OCI-LY3 (cell line): Measurements from ENCODE around the gene LRPAP1.
"Not testable (repeated sequence)": the region's sequence is repeated elsewhere in the genome, so short reads cannot be mapped to it uniquely, and the experiment has no call there.

Experiments
- H2AFZ ChIP-seq: fragments of 200-600, 300-600 bp; shearing (Covaris generic); 2 replicates; pipeline ENCODE4 v1.6.0; 2014; ENCODE audit warnings: antibody characterized with exemption, low read depth, low read length
- H3K27ac ChIP-seq: fragments of 200-600, 300-600 bp; sonication (generic); 2 replicates; pipeline ENCODE4 v1.5.1; 2014; ENCODE audit warnings: mild to moderate bottlenecking, low read length, moderate library complexity, mixed read lengths
- H3K27me3 ChIP-seq: fragments of 200-600, 300-600 bp; sonication (generic); 2 replicates; pipeline ENCODE4 v1.6.1; 2014; ENCODE audit warnings: low read depth, low read length, mixed read lengths
- H3K36me3 ChIP-seq: fragments of 200-600, 300-600 bp; sonication (generic); replicated peaks from 2 replicates; pipeline ENCODE3; 2014; ENCODE audit warnings: low read depth, low read length, mixed read lengths
- H3K4me1 ChIP-seq: fragments of 300-600, 200-600 bp; sonication (generic); 2 replicates; pipeline ENCODE4 v1.6.1; 2014; ENCODE audit warnings: low read length, mixed read lengths
- H3K4me2 ChIP-seq: fragments of 200-600, 300-600 bp; sonication (generic); 2 replicates; pipeline ENCODE4 v1.6.1; 2014; ENCODE audit warnings: low read length, mixed read lengths
- H3K4me3 ChIP-seq: fragments of 300-600, 200-600 bp; sonication (generic); 2 replicates; pipeline ENCODE4 v1.5.1; 2014; ENCODE audit warnings: antibody characterized with exemption, mild to moderate bottlenecking, low read length, moderate library complexity
- H3K79me2 ChIP-seq: fragments of 300-600, 200-600 bp; shearing (Covaris generic); 2 replicates; pipeline ENCODE4 v1.6.1; 2014; ENCODE audit warnings: mild to moderate bottlenecking, low read length, mixed read lengths
- H3K9ac ChIP-seq: fragments of 300-600, 200-600 bp; shearing (Covaris generic); 2 replicates; pipeline ENCODE4 v1.6.0; 2014; ENCODE audit warnings: mild to moderate bottlenecking, low read length, moderate library complexity
- H3K9me3 ChIP-seq: fragments of 200-600, 300-600 bp; shearing (Covaris generic); 2 replicates; pipeline ENCODE4 v1.6.1; 2014; ENCODE audit warnings: low read length, mixed read lengths; ENCODE audit not compliant: insufficient read depth
- H4K20me1 ChIP-seq: fragments of 200-600, 300-600 bp; sonication (generic); 2 replicates; pipeline ENCODE4 v1.6.1; 2016; ENCODE audit warnings: low read length, mixed read lengths; ENCODE audit not compliant: insufficient read depth
- CTCF ChIP-seq: fragments of 200-600, 300-600 bp; sonication (generic); IDR thresholded peaks from 2 replicates; pipeline ENCODE4 v1.5.1; 2014; ENCODE audit warnings: antibody characterized with exemption, low read length, low read depth
- EZH2phosphoT487 ChIP-seq: fragments of 200-600 bp; shearing (Covaris generic); IDR thresholded peaks from 2 replicates; pipeline ENCODE4 v1.6.1; 2018; ENCODE audit warnings: antibody characterized with exemption, mixed run types, low read depth

LRPAP1 gene

GRCh38 chr4:3575426-3576369, 43.5 kb upstream of the LRPAP1 start:
- H3K27ac ChIP-seq, H3K79me2 ChIP-seq, H3K4me3 ChIP-seq, H2AFZ ChIP-seq, H3K36me3 ChIP-seq, H3K4me2 ChIP-seq, H3K4me1 ChIP-seq, H3K27me3 ChIP-seq, H4K20me1 ChIP-seq, H3K9me3 ChIP-seq, H3K9ac ChIP-seq: not testable (repeated sequence)

DNA sequence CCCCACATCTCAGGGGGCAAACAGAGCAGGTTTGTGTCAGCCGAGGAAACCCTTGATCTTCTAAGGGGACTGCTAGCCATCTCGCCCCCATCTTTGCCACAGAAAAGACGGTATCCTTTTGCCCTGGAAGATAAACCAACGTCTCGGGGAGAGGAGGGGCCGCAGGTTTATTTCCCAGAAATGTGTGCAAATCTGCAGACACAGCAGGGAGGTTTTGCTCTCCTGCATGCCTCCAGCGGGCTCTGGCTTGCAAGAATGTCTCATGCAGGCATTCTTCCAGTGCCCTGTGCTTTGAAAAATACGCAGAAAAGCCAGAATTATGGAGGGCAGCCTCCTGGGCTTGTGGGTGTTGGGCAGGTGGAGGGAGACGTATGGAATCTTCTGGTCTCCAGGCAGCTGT, 42.6 kb upstream of the LRPAP1 start:
- not testable (repeated sequence) for H3K4me2 ChIP-seq, H3K4me1 ChIP-seq, H3K79me2 ChIP-seq, H4K20me1 ChIP-seq, H3K27me3 ChIP-seq, H3K9me3 ChIP-seq, H3K4me3 ChIP-seq, H3K9ac ChIP-seq, H3K27ac ChIP-seq, H2AFZ ChIP-seq, H3K36me3 ChIP-seq

DNA sequence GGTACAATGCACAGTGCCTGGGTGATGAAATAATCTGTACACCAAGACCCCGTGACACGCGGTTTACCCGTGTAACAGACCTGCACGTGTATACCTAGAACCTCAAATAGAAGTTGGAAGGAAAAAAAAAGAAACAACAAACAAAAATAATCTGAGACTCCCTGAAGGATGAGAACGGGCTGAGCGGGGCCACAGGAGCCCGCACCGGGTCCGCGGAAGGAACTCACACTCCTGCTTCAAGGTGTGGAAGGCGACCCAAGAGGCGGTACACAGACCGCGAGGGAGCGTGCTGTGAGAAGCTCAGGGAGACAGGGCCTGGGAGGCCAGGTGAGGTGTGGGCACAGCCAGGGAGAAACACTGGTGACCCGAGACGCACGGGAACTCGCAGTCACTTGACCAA, 42.1 kb upstream of the LRPAP1 start:
- not testable (repeated sequence) for H3K27ac ChIP-seq, H4K20me1 ChIP-seq, H3K4me3 ChIP-seq, H2AFZ ChIP-seq, H3K9ac ChIP-seq, H3K4me2 ChIP-seq, H3K4me1 ChIP-seq, H3K79me2 ChIP-seq, H3K27me3 ChIP-seq, H3K9me3 ChIP-seq, H3K36me3 ChIP-seq

DNA sequence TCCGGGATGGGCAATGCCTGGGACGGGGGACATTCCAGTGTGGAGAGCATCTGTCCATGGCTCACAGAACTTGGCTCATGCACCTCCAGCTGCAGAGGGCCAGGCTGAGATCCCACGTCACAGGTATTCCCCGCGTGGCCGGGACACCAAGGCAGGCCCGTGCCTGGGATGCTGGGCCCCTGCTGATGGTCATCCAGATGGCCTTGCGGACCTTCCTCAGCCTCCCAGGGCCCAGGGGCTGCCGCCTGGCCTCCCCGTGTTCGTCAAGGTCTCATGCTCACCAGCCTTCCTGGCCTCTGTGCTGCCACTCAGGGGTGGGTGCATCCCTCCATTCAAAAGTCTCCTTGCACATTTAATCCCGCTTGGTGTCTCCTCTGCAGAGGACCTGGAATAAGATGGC, 40.9 kb upstream of the LRPAP1 start:
- Histone ChIP-seq H3K27ac (no peak overlapping the region), H4K20me1 (no peaks in the 10 kb centered on the region), H3K4me1 (no peaks in the 10 kb centered on the region), H3K4me3 (no peak overlapping the region), H3K9ac (no peak overlapping the region), H3K36me3 (no peaks in the 10 kb centered on the region), H3K27me3 (no peaks in the 10 kb centered on the region), H3K9me3 (no peaks in the 10 kb centered on the region), H3K4me2 (no peak overlapping the region), H3K79me2 (no peaks in the 10 kb centered on the region), H2AFZ (no peak overlapping the region)
- TF ChIP-seq EZH2phosphoT487 = no peak
- no peak for TF ChIP-seq CTCF

GRCh38 chr4:3572363-3572762, 40.1 kb upstream of the LRPAP1 start:
- TF ChIP-seq CTCF (no peak), EZH2phosphoT487 (no peak)
- no peaks in the 10 kb centered on the region for H3K27me3 ChIP-seq
- no peak overlapping the region for H3K27ac ChIP-seq
- no peaks in the 10 kb centered on the region for H3K36me3 ChIP-seq
- H3K9me3 ChIP-seq = no peaks in the 10 kb centered on the region
- no peak overlapping the region for H3K4me3 ChIP-seq
- no peak overlapping the region for H2AFZ ChIP-seq
- no peaks in the 10 kb centered on the region for H3K4me1 ChIP-seq
- H4K20me1 ChIP-seq = no peaks in the 10 kb centered on the region
- no peak overlapping the region for H3K9ac ChIP-seq
- no peaks in the 10 kb centered on the region for H3K79me2 ChIP-seq
- H3K4me2 ChIP-seq = no peak overlapping the region
